ENCODE measurements around the gene CLSTN3.

DNA sequence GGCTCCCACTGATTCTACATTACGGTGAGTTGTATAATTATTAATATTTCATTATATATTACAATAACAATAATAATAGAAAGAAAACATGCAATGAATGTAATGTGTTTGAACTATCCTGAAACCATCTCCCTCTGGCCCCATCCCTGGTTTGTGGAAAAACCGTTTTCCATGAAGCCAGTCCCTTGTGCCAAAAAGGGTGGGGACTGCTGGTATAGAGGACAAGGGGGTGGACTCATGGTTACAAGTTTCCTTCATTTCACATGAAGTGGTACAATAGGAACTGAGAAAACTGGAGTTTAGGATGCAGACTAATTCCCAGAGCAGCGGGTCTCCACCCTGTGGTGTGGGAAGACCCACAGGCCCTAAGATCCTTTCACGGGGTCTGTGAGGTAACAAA, 18.1 kb upstream of the CLSTN3 start:
- TF ChIP-seq, protein P1, sequence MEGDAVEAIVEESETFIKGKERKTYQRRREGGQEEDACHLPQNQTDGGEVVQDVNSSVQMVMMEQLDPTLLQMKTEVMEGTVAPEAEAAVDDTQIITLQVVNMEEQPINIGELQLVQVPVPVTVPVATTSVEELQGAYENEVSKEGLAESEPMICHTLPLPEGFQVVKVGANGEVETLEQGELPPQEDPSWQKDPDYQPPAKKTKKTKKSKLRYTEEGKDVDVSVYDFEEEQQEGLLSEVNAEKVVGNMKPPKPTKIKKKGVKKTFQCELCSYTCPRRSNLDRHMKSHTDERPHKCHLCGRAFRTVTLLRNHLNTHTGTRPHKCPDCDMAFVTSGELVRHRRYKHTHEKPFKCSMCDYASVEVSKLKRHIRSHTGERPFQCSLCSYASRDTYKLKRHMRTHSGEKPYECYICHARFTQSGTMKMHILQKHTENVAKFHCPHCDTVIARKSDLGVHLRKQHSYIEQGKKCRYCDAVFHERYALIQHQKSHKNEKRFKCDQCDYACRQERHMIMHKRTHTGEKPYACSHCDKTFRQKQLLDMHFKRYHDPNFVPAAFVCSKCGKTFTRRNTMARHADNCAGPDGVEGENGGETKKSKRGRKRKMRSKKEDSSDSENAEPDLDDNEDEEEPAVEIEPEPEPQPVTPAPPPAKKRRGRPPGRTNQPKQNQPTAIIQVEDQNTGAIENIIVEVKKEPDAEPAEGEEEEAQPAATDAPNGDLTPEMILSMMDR (tag by site-specific recombination; IDR thresholded peaks at IDR 0.05): no peak
- TF ChIP-seq ZNF510 (tag by site-specific recombination; IDR thresholded peaks at IDR 0.05; ENCODE audit: insufficient replicate concordance): no peak
- TF ChIP-seq, protein P2, sequence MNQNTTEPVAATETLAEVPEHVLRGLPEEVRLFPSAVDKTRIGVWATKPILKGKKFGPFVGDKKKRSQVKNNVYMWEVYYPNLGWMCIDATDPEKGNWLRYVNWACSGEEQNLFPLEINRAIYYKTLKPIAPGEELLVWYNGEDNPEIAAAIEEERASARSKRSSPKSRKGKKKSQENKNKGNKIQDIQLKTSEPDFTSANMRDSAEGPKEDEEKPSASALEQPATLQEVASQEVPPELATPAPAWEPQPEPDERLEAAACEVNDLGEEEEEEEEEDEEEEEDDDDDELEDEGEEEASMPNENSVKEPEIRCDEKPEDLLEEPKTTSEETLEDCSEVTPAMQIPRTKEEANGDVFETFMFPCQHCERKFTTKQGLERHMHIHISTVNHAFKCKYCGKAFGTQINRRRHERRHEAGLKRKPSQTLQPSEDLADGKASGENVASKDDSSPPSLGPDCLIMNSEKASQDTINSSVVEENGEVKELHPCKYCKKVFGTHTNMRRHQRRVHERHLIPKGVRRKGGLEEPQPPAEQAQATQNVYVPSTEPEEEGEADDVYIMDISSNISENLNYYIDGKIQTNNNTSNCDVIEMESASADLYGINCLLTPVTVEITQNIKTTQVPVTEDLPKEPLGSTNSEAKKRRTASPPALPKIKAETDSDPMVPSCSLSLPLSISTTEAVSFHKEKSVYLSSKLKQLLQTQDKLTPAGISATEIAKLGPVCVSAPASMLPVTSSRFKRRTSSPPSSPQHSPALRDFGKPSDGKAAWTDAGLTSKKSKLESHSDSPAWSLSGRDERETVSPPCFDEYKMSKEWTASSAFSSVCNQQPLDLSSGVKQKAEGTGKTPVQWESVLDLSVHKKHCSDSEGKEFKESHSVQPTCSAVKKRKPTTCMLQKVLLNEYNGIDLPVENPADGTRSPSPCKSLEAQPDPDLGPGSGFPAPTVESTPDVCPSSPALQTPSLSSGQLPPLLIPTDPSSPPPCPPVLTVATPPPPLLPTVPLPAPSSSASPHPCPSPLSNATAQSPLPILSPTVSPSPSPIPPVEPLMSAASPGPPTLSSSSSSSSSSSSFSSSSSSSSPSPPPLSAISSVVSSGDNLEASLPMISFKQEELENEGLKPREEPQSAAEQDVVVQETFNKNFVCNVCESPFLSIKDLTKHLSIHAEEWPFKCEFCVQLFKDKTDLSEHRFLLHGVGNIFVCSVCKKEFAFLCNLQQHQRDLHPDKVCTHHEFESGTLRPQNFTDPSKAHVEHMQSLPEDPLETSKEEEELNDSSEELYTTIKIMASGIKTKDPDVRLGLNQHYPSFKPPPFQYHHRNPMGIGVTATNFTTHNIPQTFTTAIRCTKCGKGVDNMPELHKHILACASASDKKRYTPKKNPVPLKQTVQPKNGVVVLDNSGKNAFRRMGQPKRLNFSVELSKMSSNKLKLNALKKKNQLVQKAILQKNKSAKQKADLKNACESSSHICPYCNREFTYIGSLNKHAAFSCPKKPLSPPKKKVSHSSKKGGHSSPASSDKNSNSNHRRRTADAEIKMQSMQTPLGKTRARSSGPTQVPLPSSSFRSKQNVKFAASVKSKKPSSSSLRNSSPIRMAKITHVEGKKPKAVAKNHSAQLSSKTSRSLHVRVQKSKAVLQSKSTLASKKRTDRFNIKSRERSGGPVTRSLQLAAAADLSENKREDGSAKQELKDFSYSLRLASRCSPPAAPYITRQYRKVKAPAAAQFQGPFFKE (tag by site-specific recombination; IDR thresholded peaks at IDR 0.05; ENCODE audit: borderline replicate concordance): no peak
- TF ChIP-seq ZBTB7A (tag by site-specific recombination; IDR thresholded peaks at IDR 0.05; ENCODE audit: low read depth): no peak
- TF ChIP-seq, protein P3, sequence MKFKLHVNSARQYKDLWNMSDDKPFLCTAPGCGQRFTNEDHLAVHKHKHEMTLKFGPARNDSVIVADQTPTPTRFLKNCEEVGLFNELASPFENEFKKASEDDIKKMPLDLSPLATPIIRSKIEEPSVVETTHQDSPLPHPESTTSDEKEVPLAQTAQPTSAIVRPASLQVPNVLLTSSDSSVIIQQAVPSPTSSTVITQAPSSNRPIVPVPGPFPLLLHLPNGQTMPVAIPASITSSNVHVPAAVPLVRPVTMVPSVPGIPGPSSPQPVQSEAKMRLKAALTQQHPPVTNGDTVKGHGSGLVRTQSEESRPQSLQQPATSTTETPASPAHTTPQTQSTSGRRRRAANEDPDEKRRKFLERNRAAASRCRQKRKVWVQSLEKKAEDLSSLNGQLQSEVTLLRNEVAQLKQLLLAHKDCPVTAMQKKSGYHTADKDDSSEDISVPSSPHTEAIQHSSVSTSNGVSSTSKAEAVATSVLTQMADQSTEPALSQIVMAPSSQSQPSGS (tag by site-specific recombination; IDR thresholded peaks at IDR 0.05; ENCODE audit: low read depth): no peak
- no peak for TF ChIP-seq MEIS1 (CRISPR knock-in tag; IDR thresholded peaks at IDR 0.05; ENCODE audit: borderline replicate concordance)
- no peak for TF ChIP-seq ZNF23 (tag by site-specific recombination; IDR thresholded peaks at IDR 0.05; ENCODE audit: borderline replicate concordance)
- TF ChIP-seq ZNF114 (tag by site-specific recombination; IDR thresholded peaks at IDR 0.05): no peak
- no peak for TF ChIP-seq ZNF624 (tag by site-specific recombination; IDR thresholded peaks at IDR 0.05)
- TF ChIP-seq ZNF549 (tag by site-specific recombination; IDR thresholded peaks at IDR 0.05): no peak

Data from HEK293 (cell line).